ENCODE results near the gene C1QTNF5.

DNA sequence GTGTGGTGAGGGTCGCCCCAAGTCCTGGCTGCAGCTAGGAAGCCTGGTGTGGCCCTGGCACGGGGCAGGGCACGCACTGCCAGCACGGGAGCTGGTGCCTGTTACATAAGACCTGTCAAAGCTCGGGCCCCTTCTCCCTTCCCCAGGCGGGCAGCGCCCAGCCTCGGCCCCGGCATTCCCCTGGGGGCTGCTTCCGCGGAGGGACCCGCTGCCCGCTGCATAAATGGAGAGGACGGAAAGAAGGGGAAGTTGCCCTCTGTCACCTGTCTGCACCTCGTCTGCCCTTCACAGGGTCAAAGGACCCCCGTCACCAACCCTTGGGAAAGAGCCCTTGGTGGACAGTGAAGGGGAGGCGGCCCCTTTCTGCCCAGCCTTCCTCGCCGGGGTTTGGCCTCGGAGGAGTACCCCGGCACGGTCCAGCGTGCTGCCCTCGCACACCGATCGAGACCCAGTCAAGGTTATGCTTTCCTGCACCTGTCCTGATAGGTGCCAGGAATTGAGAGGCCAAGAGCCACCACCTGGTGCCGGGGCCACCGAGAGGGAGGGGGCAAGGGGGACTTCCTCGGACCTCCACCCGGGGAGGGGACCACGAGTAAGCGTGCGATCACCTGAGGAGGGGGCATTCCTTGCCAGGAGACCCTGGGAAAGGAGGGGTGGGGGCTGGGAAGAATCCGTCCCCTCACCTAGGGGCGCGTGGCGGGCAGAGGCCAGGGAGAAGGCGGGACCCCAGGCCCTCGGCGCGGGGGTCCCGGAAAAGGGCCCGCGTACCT, 22.6 kb upstream of the C1QTNF5 start:
- TF ChIP-seq POLR2A (IDR thresholded peaks at IDR 0.05), result no peak
- TF ChIP-seq, protein P1, sequence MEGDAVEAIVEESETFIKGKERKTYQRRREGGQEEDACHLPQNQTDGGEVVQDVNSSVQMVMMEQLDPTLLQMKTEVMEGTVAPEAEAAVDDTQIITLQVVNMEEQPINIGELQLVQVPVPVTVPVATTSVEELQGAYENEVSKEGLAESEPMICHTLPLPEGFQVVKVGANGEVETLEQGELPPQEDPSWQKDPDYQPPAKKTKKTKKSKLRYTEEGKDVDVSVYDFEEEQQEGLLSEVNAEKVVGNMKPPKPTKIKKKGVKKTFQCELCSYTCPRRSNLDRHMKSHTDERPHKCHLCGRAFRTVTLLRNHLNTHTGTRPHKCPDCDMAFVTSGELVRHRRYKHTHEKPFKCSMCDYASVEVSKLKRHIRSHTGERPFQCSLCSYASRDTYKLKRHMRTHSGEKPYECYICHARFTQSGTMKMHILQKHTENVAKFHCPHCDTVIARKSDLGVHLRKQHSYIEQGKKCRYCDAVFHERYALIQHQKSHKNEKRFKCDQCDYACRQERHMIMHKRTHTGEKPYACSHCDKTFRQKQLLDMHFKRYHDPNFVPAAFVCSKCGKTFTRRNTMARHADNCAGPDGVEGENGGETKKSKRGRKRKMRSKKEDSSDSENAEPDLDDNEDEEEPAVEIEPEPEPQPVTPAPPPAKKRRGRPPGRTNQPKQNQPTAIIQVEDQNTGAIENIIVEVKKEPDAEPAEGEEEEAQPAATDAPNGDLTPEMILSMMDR (IDR thresholded peaks at IDR 0.05), result no peak
